Thyroid gland (tissue), 4 donors: Measurements from ENCODE around the gene MT1F.

Experiments used
- CTCF ChIP-seq, 6 experiments: fragments of 200-600 bp in 3 of 6; fragments of 450-650 bp in 3 of 6; sonication (generic) in 3 of 6; IDR thresholded peaks; one replicate each; pipeline ENCODE4 v1.5.1; 2016 to 2019; ENCODE audit warnings: antibody characterized with exemption in 6 of 6, mild to moderate bottlenecking in 2 of 6, inconsistent platforms in 1 of 6, moderate library complexity in 1 of 6
- POLR2A ChIP-seq, 2 donors: fragments of 450-650 bp; IDR thresholded peaks; one replicate each; pipeline ENCODE4 v1.6.1; 2017; ENCODE audit warnings: antibody characterized with exemption in 2 of 2, mild to moderate bottlenecking in 2 of 2, moderate library complexity in 1 of 2

- TF ChIP-seq CTCF (IDR thresholded peaks at IDR 0.05) (no peak), POLR2A (IDR thresholded peaks at IDR 0.05) (no peak)
Measured at GRCh38 chr16:56616608-56617211, 41.0 kb upstream of the MT1F start.
